ENCODE measurements around the gene USP40. TPM values are rescaled to one million over a fixed set of nuclear protein-coding genes. Genes with fewer than 3 reads are reported as not detected.

The USP40 gene
- total RNA-seq, 4 donors from 2014 or later, result 30.7 to 113 (median 41.3) TPM

DNA sequence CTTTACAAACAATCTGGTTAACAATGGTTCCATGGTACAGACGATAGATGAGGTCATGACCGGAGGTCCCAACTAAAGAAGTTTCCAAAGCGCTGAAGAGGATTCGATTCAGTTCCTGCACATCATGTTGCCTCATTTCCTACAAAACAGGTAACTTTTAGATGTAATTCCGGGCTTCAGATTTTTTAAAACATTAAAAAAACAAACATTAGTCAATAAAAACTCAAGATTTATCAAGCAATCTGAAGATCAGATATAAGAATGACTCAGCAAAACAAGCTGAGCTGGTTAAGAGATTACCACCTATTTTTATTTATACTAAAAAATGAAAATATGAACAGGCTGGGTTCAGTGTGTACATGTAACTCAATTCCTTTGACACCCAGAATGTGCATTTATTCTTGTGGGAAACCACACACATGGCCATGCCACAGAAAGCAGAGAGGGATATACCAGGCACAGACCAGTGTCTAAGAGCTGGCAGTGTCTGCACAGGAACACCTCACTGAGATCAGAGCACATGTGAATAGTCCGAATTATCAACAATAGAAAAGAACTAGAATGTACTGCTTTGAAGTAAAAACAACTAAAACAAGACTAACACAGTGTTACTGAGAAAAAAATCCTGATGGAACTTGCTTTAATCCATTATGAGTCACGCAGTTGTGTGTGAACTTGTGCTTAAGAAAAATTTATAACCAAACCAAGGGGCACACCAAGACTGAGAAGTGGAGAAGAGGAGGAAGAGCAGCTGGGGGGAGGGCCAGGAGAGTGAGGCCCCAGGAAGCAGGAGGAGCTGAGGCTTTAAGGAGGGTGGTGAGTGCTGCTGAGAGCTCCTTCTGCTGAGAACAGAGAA is 9.5 kb downstream of the USP40 start:
- WGBS, 2 donors (ENCODE audit: low coverage in 1 of 2), result 80 to 85% methylated on average over 4 to 7 of the region's 7 CpGs
- H3K27me3 ChIP-seq, result no peaks in the 10 kb centered on the region
- H3K36me3 ChIP-seq, result peaks cover 0 to 36% (median 18%) of the 10 kb centered on the region in 4 donors
- H3K9me3 ChIP-seq, result no peaks in the 10 kb centered on the region
- no peak for DNase-seq
- H3K4me1 ChIP-seq, result peaks cover 0 to 4% (median 0%) of the 10 kb centered on the region in 4 donors
- H3K4me3 ChIP-seq, result no peak overlapping the region
- in situ Hi-C loops (cut with MboI; ENCODE audit: low pct_ligation_motif_present in 1 of 4, low pct_unique_long_range_greater_than_20kb in 1 of 4, low sequenced_read_pairs in 3 of 4) (no loop called here), intact Hi-C loops (cut with DNase I; ENCODE audit: low total_unique reads) (no loop called here)
- no peak overlapping the region for H3K27ac ChIP-seq
- TF ChIP-seq, protein P1, sequence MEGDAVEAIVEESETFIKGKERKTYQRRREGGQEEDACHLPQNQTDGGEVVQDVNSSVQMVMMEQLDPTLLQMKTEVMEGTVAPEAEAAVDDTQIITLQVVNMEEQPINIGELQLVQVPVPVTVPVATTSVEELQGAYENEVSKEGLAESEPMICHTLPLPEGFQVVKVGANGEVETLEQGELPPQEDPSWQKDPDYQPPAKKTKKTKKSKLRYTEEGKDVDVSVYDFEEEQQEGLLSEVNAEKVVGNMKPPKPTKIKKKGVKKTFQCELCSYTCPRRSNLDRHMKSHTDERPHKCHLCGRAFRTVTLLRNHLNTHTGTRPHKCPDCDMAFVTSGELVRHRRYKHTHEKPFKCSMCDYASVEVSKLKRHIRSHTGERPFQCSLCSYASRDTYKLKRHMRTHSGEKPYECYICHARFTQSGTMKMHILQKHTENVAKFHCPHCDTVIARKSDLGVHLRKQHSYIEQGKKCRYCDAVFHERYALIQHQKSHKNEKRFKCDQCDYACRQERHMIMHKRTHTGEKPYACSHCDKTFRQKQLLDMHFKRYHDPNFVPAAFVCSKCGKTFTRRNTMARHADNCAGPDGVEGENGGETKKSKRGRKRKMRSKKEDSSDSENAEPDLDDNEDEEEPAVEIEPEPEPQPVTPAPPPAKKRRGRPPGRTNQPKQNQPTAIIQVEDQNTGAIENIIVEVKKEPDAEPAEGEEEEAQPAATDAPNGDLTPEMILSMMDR (IDR thresholded peaks at IDR 0.05), result no peak
- no peak for TF ChIP-seq POLR2AphosphoS5 (IDR thresholded peaks at IDR 0.05)
- no peak for TF ChIP-seq POLR2A (IDR thresholded peaks at IDR 0.05)
- no peak for TF ChIP-seq EP300 (IDR thresholded peaks at IDR 0.05; ENCODE audit: low read depth)

DNA sequence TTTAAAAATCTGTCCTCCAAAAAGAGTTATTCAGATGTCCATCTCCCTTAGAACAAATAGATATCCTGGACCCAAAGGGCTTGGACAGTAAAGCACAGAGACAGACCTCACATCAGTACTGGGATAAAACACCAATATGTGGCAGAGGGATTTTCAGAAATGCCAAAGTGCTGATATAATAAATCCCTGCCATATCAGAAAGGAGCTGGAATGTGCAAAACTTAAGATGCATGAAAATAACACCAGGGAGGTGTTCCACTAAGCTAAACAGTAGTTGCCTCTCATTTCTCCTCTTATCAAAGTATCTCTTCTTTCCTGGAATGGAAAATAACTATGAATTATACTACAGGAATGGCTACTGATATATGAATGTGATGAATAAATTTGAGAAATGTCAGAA is 13.2 kb downstream of the USP40 start:
- in situ Hi-C loops (cut with MboI; ENCODE audit: low pct_ligation_motif_present in 1 of 4, low pct_unique_long_range_greater_than_20kb in 1 of 4, low sequenced_read_pairs in 3 of 4), result no loop called here
- intact Hi-C loops (cut with DNase I; ENCODE audit: low total_unique reads), result no loop called here
- DNase-seq, result no peak
- H3K27ac ChIP-seq, result no peak overlapping the region
- no peaks in the 10 kb centered on the region for H3K27me3 ChIP-seq
- peaks cover 0 to 47% (median 11%) of the 10 kb centered on the region in 4 donors for H3K36me3 ChIP-seq
- no peak overlapping the region for H3K4me3 ChIP-seq
- no peaks in the 10 kb centered on the region for H3K9me3 ChIP-seq
- no peak for TF ChIP-seq EP300 (IDR thresholded peaks at IDR 0.05; ENCODE audit: low read depth)
- TF ChIP-seq, protein P1 (IDR thresholded peaks at IDR 0.05), result no peak
- no peak for TF ChIP-seq POLR2A (IDR thresholded peaks at IDR 0.05)
- no peak for TF ChIP-seq POLR2AphosphoS5 (IDR thresholded peaks at IDR 0.05)
- H3K4me1 ChIP-seq, result peaks cover 0 to 4% (median 0%) of the 10 kb centered on the region in 4 donors

DNA sequence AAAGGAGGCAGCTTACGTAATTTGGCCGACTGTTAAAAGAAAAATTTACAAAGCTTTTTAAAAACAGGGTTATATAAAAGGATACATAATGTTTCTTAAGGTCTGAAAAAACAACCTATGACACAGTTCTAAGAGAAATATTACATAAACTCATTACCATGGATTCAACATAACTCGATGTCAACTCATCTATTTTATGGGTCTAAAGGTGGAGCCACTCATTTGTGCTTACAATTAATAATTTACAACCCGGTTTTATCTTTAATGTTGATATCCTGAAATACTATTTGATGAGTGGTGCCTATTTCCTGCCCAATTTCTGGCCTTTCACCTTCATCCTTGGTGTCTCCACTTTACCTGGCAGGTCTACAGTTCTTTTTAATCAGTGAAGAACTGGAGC is 15.1 kb downstream of the USP40 start:
- Histone ChIP-seq H3K4me3 (no peak overlapping the region), H3K36me3 (peaks cover 0 to 43% (median 14%) of the 10 kb centered on the region in 4 donors), H3K4me1 (no peaks in the 10 kb centered on the region), H3K27ac (no peak overlapping the region), H3K9me3 (no peaks in the 10 kb centered on the region), H3K27me3 (no peaks in the 10 kb centered on the region)
- DNase-seq, result no peak
- TF ChIP-seq POLR2AphosphoS5 (IDR thresholded peaks at IDR 0.05) (no peak), EP300 (IDR thresholded peaks at IDR 0.05; ENCODE audit: low read depth) (no peak), POLR2A (IDR thresholded peaks at IDR 0.05) (no peak)
- TF ChIP-seq, protein P1 (IDR thresholded peaks at IDR 0.05), result no peak
- 68% methylated on average over 4 of the region's 4 CpGs for WGBS, 2 donors (ENCODE audit: low coverage in 1 of 2)
- in situ Hi-C loops (cut with MboI; ENCODE audit: low pct_ligation_motif_present in 1 of 4, low pct_unique_long_range_greater_than_20kb in 1 of 4, low sequenced_read_pairs in 3 of 4) (no loop called here), intact Hi-C loops (cut with DNase I; ENCODE audit: low total_unique reads) (no loop called here)

DNA sequence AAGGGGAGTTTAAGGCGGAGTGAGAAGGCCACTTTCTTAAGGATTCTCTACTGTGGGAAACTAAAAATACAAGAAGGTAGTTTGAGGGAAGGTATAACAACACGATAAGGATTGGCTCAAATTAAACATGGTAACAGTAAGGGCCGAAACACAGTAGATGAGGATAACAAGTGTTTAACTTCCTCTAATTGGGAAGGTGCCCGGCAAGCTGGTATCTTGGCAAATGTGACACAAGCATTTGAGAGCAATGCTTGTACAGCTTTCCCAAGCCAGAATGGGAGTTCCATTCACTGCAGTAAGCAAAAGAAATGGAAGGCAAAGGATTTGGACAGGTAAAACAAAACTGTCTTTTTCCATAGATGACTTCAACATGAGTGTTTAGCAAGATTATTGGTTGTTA is 19.8 kb downstream of the USP40 start:
- Histone ChIP-seq H3K27ac (no peak overlapping the region), H3K4me1 (peaks cover 0 to 11% (median 4%) of the 10 kb centered on the region in 4 donors), H3K9me3 (no peaks in the 10 kb centered on the region), H3K27me3 (no peaks in the 10 kb centered on the region), H3K4me3 (no peak overlapping the region), H3K36me3 (peaks cover 0 to 21% (median 7%) of the 10 kb centered on the region in 4 donors)
- in situ Hi-C loops (cut with MboI; ENCODE audit: low pct_ligation_motif_present in 1 of 4, low pct_unique_long_range_greater_than_20kb in 1 of 4, low sequenced_read_pairs in 3 of 4) (no loop called here), intact Hi-C loops (cut with DNase I; ENCODE audit: low total_unique reads) (no loop called here)
- no peak for DNase-seq
- no peak for TF ChIP-seq POLR2A (IDR thresholded peaks at IDR 0.05)
- TF ChIP-seq, protein P1 (IDR thresholded peaks at IDR 0.05), result no peak
- TF ChIP-seq EP300 (IDR thresholded peaks at IDR 0.05; ENCODE audit: low read depth), result no peak
- no peak for TF ChIP-seq POLR2AphosphoS5 (IDR thresholded peaks at IDR 0.05)
- 96 to 98% methylated on average over 4 of the region's 4 CpGs for WGBS, 2 donors (ENCODE audit: low coverage in 1 of 2)
